ENCODE results near the gene FIGNL2. TPM values are rescaled to one million over a fixed set of nuclear protein-coding genes. Genes with fewer than 3 reads are reported as not detected.

The FIGNL2 gene
- total and polyA plus RNA-seq, 2 experiments from 2014 or later: 0.13 to 0.32 TPM

DNA sequence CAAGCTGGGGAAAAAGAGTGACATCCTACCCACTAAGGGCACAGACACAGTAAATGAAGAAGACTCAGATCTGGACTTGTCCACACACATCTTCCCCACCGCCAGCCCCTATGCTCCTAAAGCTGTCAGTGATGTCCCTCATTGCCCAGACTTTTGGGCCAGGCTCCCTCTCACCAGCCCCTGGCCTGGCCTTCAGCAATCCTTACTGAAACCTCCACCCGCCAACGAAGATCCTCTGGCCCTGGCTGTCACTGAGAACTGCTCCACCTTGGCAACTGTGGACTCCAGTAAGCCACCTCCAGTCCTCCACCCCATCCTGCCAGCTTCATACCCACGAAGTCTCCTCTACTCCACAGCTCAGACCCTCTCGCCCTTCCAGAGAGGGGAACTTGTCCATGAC lies 23.3 kb downstream of the FIGNL2 start:
- H3K79me2 ChIP-seq (ENCODE audit: insufficient read depth): 0 out of 2 replicates have a peak, but pooled peaks cover 4% of the 10 kb centered on the region
- peaks cover 19% of the 10 kb centered on the region for H3F3A ChIP-seq (ENCODE audit: insufficient read depth)
- in situ Hi-C loops (cut with MboI): loop anchor here (10.0 kb wide), 1 partner anchor 400 kb away; the partner anchor contains the start of gene SLC4A8
- no peak overlapping the region for H3K27ac ChIP-seq
- TF ChIP-seq EZH2 (IDR thresholded peaks at IDR 0.05; ENCODE audit: insufficient read depth, poor library complexity, severe bottlenecking): no peak
- TF ChIP-seq EZH2phosphoT487 (IDR thresholded peaks at IDR 0.05; ENCODE audit: insufficient read depth, low read depth): no peak
- no peak overlapping the region for H3K9ac ChIP-seq
- no peaks in the 10 kb centered on the region for H3K9me3 ChIP-seq (ENCODE audit: low read depth)
- no peaks in the 10 kb centered on the region for H3K9me2 ChIP-seq (ENCODE audit: insufficient read depth)
- no peak overlapping the region for H3K4me2 ChIP-seq (ENCODE audit: unreplicated experiment)
- no peaks in the 10 kb centered on the region for H3K27me3 ChIP-seq (replicated peaks; ENCODE audit: insufficient read depth)
- H3K4me3 ChIP-seq: no peak overlapping the region
- no peaks in the 10 kb centered on the region for H3K36me3 ChIP-seq (ENCODE audit: low read depth)
- no peak overlapping the region for H2AFZ ChIP-seq
- H3K4me1 ChIP-seq (ENCODE audit: insufficient read depth): peaks cover 11% of the 10 kb centered on the region; the same call in 1 of the 2 replicates
- DNase-seq: no peak
- 74 to 75% methylated on average over 4 to 5 of the region's 5 CpGs for WGBS, 2 experiments (ENCODE audit: low coverage in 1 of 2, low lambda C conversion rate in 2 of 2, missing lambda C conversion rate in 2 of 2)
- no peaks in the 10 kb centered on the region for H4K20me1 ChIP-seq (ENCODE audit: insufficient read depth)

DNA sequence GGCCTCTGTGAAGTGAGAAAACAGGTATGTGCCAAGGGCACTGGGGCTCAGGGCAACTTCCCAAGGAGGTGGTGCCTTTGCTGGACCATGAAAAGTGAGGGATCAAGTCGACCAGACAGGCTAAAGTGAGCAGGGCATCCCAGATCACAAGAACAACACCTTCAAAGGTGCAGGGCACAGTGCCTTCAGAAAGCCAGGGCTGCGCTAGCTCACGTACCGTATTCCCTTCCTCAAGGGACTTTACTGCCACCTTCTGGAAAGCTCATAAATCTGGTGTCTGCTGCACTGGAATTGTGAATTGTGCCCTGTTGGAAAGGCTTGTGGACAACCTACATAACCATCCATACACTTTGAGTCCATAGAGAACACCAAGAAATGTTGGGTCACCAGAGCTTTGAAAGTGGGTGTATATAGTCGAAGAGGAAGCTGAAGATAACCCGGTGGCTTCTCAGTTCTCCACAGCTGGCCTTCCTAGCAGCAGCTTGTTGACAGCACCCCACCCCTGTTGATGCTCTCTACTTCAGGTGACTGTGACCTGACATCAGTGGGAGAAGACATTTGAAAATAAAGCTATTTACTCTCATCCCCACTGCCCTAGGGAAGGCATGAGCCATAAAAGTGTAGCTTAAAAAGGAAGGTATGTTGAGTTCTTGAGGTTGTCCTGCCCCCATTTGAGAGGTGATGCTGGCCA lies 24.5 kb downstream of the FIGNL2 start:
- Histone ChIP-seq H3F3A (ENCODE audit: insufficient read depth) (peaks cover 25% of the 10 kb centered on the region), H2AFZ (no peak overlapping the region), H3K9ac (no peak overlapping the region), H3K9me2 (ENCODE audit: insufficient read depth) (no peaks in the 10 kb centered on the region), H3K27me3 (replicated peaks; ENCODE audit: insufficient read depth) (no peaks in the 10 kb centered on the region), H4K20me1 (ENCODE audit: insufficient read depth) (no peaks in the 10 kb centered on the region), H3K9me3 (ENCODE audit: low read depth) (no peaks in the 10 kb centered on the region), H3K4me3 (no peak overlapping the region), H3K4me2 (ENCODE audit: unreplicated experiment) (no peak overlapping the region), H3K36me3 (ENCODE audit: low read depth) (no peaks in the 10 kb centered on the region), H3K27ac (no peak overlapping the region), H3K79me2 (ENCODE audit: insufficient read depth) (0 out of 2 replicates have a peak, but pooled peaks cover 8% of the 10 kb centered on the region), H3K4me1 (ENCODE audit: insufficient read depth) (peaks cover 19% of the 10 kb centered on the region)
- in situ Hi-C loops (cut with MboI): loop anchor here (10.0 kb wide), 1 partner anchor 399 kb away; the partner anchor contains the start of gene SLC4A8
- peak; percentile 81 for DNase-seq
- WGBS, 2 experiments (ENCODE audit: low coverage in 1 of 2, low lambda C conversion rate in 2 of 2, missing lambda C conversion rate in 2 of 2): 19% methylated on average over 6 of the region's 6 CpGs
- TF ChIP-seq EZH2phosphoT487 (IDR thresholded peaks at IDR 0.05; ENCODE audit: insufficient read depth, low read depth) (no peak), EZH2 (IDR thresholded peaks at IDR 0.05; ENCODE audit: insufficient read depth, poor library complexity, severe bottlenecking) (no peak)

DNA sequence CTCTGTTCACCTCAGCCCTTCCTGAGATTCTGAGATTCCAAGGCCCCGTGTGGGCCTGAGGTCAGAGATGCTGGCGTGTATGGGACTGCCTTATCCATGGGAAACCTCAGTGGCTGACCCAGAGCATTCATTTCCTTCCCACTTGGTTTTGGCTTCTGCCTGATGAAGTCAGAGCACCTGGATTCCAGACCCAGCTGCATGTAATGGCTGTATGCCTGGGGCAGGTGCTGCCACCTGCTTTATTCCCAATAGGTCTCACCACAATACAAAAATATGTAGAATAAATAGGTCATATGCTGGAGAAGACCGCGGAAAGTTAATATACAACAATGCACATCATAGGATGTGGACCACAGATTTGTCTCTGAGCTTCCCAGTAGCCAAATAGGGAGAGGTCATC lies 25.6 kb downstream of the FIGNL2 start:
- Histone ChIP-seq H3K4me1 (ENCODE audit: insufficient read depth) (peaks cover 23% of the 10 kb centered on the region), H3F3A (ENCODE audit: insufficient read depth) (peaks cover 25% of the 10 kb centered on the region), H3K9me2 (ENCODE audit: insufficient read depth) (no peaks in the 10 kb centered on the region), H3K9me3 (ENCODE audit: low read depth) (no peaks in the 10 kb centered on the region), H3K79me2 (ENCODE audit: insufficient read depth) (peaks cover 8% of the 10 kb centered on the region; the same call in 1 of the 2 replicates), H3K4me3 (no peak overlapping the region), H3K27me3 (replicated peaks; ENCODE audit: insufficient read depth) (no peaks in the 10 kb centered on the region), H2AFZ (no peak overlapping the region), H3K27ac (no peak overlapping the region), H3K36me3 (ENCODE audit: low read depth) (no peaks in the 10 kb centered on the region), H4K20me1 (ENCODE audit: insufficient read depth) (no peaks in the 10 kb centered on the region), H3K4me2 (ENCODE audit: unreplicated experiment) (no peak overlapping the region), H3K9ac (no peak overlapping the region)
- in situ Hi-C loops (cut with MboI): loop anchor here (10.0 kb wide), 1 partner anchor 398 kb away; the partner anchor contains the start of gene SLC4A8
- TF ChIP-seq EZH2phosphoT487 (IDR thresholded peaks at IDR 0.05; ENCODE audit: insufficient read depth, low read depth) (no peak), EZH2 (IDR thresholded peaks at IDR 0.05; ENCODE audit: insufficient read depth, poor library complexity, severe bottlenecking) (no peak)
- WGBS, 2 experiments (ENCODE audit: low coverage in 1 of 2, low lambda C conversion rate in 2 of 2, missing lambda C conversion rate in 2 of 2): 81 to 83% methylated on average over 4 of the region's 4 CpGs
- no peak for DNase-seq

DNA sequence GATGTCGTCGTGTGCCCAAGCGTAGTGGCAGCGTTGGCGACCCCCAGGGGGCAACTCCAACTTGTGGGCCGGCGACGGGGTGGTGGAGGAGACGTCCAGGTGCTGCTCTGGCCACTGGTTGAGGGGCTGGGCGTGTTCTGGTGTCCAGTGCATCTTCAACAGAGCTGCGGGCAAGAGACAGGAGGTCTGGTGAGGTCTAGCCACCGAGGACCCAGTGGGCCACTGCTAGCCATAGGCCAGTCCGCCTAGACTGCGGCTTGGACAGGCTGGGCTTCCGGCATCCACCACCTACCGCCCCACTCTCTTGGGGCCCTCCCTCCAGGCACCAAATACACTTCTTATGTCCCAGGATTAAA lies 26.3 kb downstream of the FIGNL2 start:
- Histone ChIP-seq H3K4me1 (ENCODE audit: insufficient read depth) (peaks cover 16% of the 10 kb centered on the region), H3K27me3 (replicated peaks; ENCODE audit: insufficient read depth) (no peaks in the 10 kb centered on the region), H3K27ac (no peak overlapping the region), H3K79me2 (ENCODE audit: insufficient read depth) (peaks cover 15% of the 10 kb centered on the region), H3F3A (ENCODE audit: insufficient read depth) (peaks cover 20% of the 10 kb centered on the region), H4K20me1 (ENCODE audit: insufficient read depth) (no peaks in the 10 kb centered on the region), H3K9me3 (ENCODE audit: low read depth) (no peaks in the 10 kb centered on the region), H3K4me2 (ENCODE audit: unreplicated experiment) (peak overlapping the region; percentile 86), H3K4me3 (peak overlapping the region; percentile 86), H2AFZ (no peak overlapping the region), H3K9ac (peak overlapping the region; percentile 88), H3K9me2 (ENCODE audit: insufficient read depth) (no peaks in the 10 kb centered on the region), H3K36me3 (ENCODE audit: low read depth) (no peaks in the 10 kb centered on the region)
- 95 to 97% methylated on average over 16 of the region's 16 CpGs for WGBS, 2 experiments (ENCODE audit: low coverage in 1 of 2, low lambda C conversion rate in 2 of 2, missing lambda C conversion rate in 2 of 2)
- DNase-seq: no peak
- TF ChIP-seq EZH2 (IDR thresholded peaks at IDR 0.05; ENCODE audit: insufficient read depth, poor library complexity, severe bottlenecking) (no peak), EZH2phosphoT487 (IDR thresholded peaks at IDR 0.05; ENCODE audit: insufficient read depth, low read depth) (no peak)
- in situ Hi-C loops (cut with MboI): loop anchor here (10.0 kb wide), 1 partner anchor 397 kb away; the partner anchor contains the start of gene SLC4A8
